GM06990 (cell line): ENCODE data around the gene TIMP1.
"Not testable (repeated sequence)": the region's sequence is repeated elsewhere in the genome, so short reads cannot be mapped to it uniquely, and the experiment has no call there.

Experiments used
- DNase-seq: peaks from one replicate; pipeline ENCODE4 v3.0.0-alpha.2; 2011; ENCODE audit not compliant: insufficient read length; ENCODE audit errors: extremely low read depth
- H3K27me3 ChIP-seq: replicated peaks from 2 replicates; pipeline ENCODE4 v1.6.0; 2011; ENCODE audit warnings: low read length; ENCODE audit not compliant: control insufficient read depth, insufficient read depth
- H3K36me3 ChIP-seq: 2 replicates; pipeline ENCODE4 v1.5.1; 2011; ENCODE audit warnings: low read length; ENCODE audit not compliant: control insufficient read depth, insufficient read depth
- H3K4me3 ChIP-seq: replicated peaks from 2 replicates; pipeline ENCODE4 v1.5.1; 2011; ENCODE audit warnings: low read depth, mild to moderate bottlenecking, control low read depth, low read length
- CTCF ChIP-seq: IDR thresholded peaks from 2 replicates; pipeline ENCODE4 v1.5.1; 2011; ENCODE audit warnings: low read length, control low read depth, mild to moderate bottlenecking, inconsistent platforms; ENCODE audit not compliant: insufficient read depth, poor library complexity, severe bottlenecking

TIMP1 gene

GRCh38 chrX:47596256-47596655 lies 14.0 kb downstream of the TIMP1 start:
- no peak for DNase-seq
- TF ChIP-seq CTCF, result no peak
- Histone ChIP-seq H3K4me3 (no peak overlapping the region), H3K36me3 (no peaks in the 10 kb centered on the region), H3K27me3 (no peaks in the 10 kb centered on the region)

- H3K36me3 ChIP-seq, result no peaks in the 10 kb centered on the region
- H3K27me3 ChIP-seq, result no peaks in the 10 kb centered on the region
- no peak for TF ChIP-seq CTCF
- no peak overlapping the region for H3K4me3 ChIP-seq
- DNase-seq, result no peak
Measured at GRCh38 chrX:47597222-47597621, 15.0 kb downstream of the TIMP1 start.

GRCh38 chrX:47603125-47603524 lies 20.9 kb downstream of the TIMP1 start:
- DNase-seq, H3K4me3 ChIP-seq, H3K27me3 ChIP-seq, H3K36me3 ChIP-seq: not testable (repeated sequence)

GRCh38 chrX:47605024-47605423 lies 22.8 kb downstream of the TIMP1 start:
- Histone ChIP-seq H3K4me3 (no peak overlapping the region), H3K36me3 (no peaks in the 10 kb centered on the region), H3K27me3 (no peaks in the 10 kb centered on the region)
- TF ChIP-seq CTCF, result no peak
- DNase-seq, result no peak

GRCh38 chrX:47607091-47607490 lies 24.9 kb downstream of the TIMP1 start:
- no peak for DNase-seq
- Histone ChIP-seq H3K4me3 (no peak overlapping the region), H3K27me3 (no peaks in the 10 kb centered on the region), H3K36me3 (no peaks in the 10 kb centered on the region)
- no peak for TF ChIP-seq CTCF

GRCh38 chrX:47608130-47608810 lies 26.0 kb downstream of the TIMP1 start:
- no peak for TF ChIP-seq CTCF
- H3K27me3 ChIP-seq, result no peaks in the 10 kb centered on the region
- no peak overlapping the region for H3K4me3 ChIP-seq
- no peak for DNase-seq
- no peaks in the 10 kb centered on the region for H3K36me3 ChIP-seq
